Astrocyte of the hippocampus (primary cell): ENCODE data around the gene GLB1L2.

Experiments used
- DNase-seq: peaks from one replicate; pipeline ENCODE4 v3.0.0; 2011; ENCODE audit warnings: low read depth, low spot score

Gene GLB1L2

GRCh38 chr11:134385774-134386565 is 54.2 kb downstream of the GLB1L2 start:
- DNase-seq: no peak

GRCh38 chr11:134386945-134387344 is 55.2 kb downstream of the GLB1L2 start:
- DNase-seq: no peak

GRCh38 chr11:134387501-134387900 is 55.7 kb downstream of the GLB1L2 start:
- no peak for DNase-seq

GRCh38 chr11:134388590-134388989 is 56.8 kb downstream of the GLB1L2 start:
- DNase-seq: no peak

- no peak for DNase-seq
Measured at GRCh38 chr11:134389464-134390180, 57.8 kb downstream of the GLB1L2 start.

- DNase-seq: no peak
Measured at GRCh38 chr11:134390706-134391569, 59.1 kb downstream of the GLB1L2 start.

- no peak for DNase-seq
Measured at GRCh38 chr11:134391656-134392055, 59.9 kb downstream of the GLB1L2 start.

- no peak for DNase-seq
Measured at GRCh38 chr11:134392953-134393615, 61.3 kb downstream of the GLB1L2 start.

- DNase-seq: no peak
Measured at GRCh38 chr11:134393638-134394037, 61.9 kb downstream of the GLB1L2 start.

GRCh38 chr11:134394311-134394710 is 62.5 kb downstream of the GLB1L2 start:
- no peak for DNase-seq

GRCh38 chr11:134395002-134395401 is 63.2 kb downstream of the GLB1L2 start:
- no peak for DNase-seq

GRCh38 chr11:134397304-134398078 is 65.7 kb downstream of the GLB1L2 start:
- no peak for DNase-seq

- no peak for DNase-seq
Measured at GRCh38 chr11:134398079-134398444, 66.3 kb downstream of the GLB1L2 start.

- no peak for DNase-seq
Measured at GRCh38 chr11:134398644-134399292, 67.0 kb downstream of the GLB1L2 start.

- DNase-seq: no peak
Measured at GRCh38 chr11:134399293-134399654, 67.5 kb downstream of the GLB1L2 start.

GRCh38 chr11:134399996-134400395 is 68.2 kb downstream of the GLB1L2 start:
- no peak for DNase-seq

GRCh38 chr11:134401825-134402809 is 70.3 kb downstream of the GLB1L2 start:
- DNase-seq: no peak

- no peak for DNase-seq
Measured at GRCh38 chr11:134402910-134403309, 71.1 kb downstream of the GLB1L2 start.
